Right renal pelvis (tissue), 4 donors: Measurements from ENCODE around the gene ERP27. TPM values are rescaled to one million over a fixed set of nuclear protein-coding genes. Genes with fewer than 3 reads are reported as not detected.

ENCODE experiments used
- DNase-seq, 4 donors: peaks; one replicate each; pipeline ENCODE4 v3.0.0-alpha.2; 2013; ENCODE audit warnings: low read depth in 4 of 4, low spot score in 3 of 4, missing footprints in 1 of 4
- polyA plus RNA-seq, 4 donors: library from polyadenylated mRNA; unstranded; fragments of 120-200 nt; gene quantifications; one replicate each; pipeline ENCODE4 v1.2.1, GENCODE V29; 2013; ENCODE audit not compliant: insufficient read length in 4 of 4

ERP27 gene
- polyA plus RNA-seq, 4 donors, result 20.6 to 41.4 (median 30.2) TPM

GRCh38 chr12:14910090-14910915 is 28.0 kb downstream of the ERP27 start:
- no peak for DNase-seq

GRCh38 chr12:14907953-14908352 is 30.4 kb downstream of the ERP27 start:
- DNase-seq, result no peak

- no peak for DNase-seq
These were observed 32.2 kb downstream of the ERP27 start for GRCh38 chr12:14906114-14906513.

GRCh38 chr12:14905269-14906004 is 32.9 kb downstream of the ERP27 start:
- DNase-seq, result no peak

GRCh38 chr12:14904854-14905253 is 33.5 kb downstream of the ERP27 start:
- DNase-seq, result no peak

- no peak for DNase-seq
These were observed 34.8 kb downstream of the ERP27 start for GRCh38 chr12:14903386-14904098.

GRCh38 chr12:14902465-14902864 is 35.9 kb downstream of the ERP27 start:
- no peak for DNase-seq

GRCh38 chr12:14901228-14901562 is 37.1 kb downstream of the ERP27 start:
- no peak for DNase-seq

GRCh38 chr12:14900521-14901227 is 37.7 kb downstream of the ERP27 start:
- DNase-seq, result no peak

GRCh38 chr12:14896521-14897169 is 41.7 kb downstream of the ERP27 start:
- DNase-seq, result no peak

GRCh38 chr12:14893506-14894250 is 44.7 kb downstream of the ERP27 start:
- DNase-seq, result no peak

GRCh38 chr12:14892726-14893505 is 45.4 kb downstream of the ERP27 start:
- no peak for DNase-seq

- DNase-seq, result no peak
These were observed 47.6 kb downstream of the ERP27 start for GRCh38 chr12:14890701-14891100.

- no peak for DNase-seq
These were observed 52.1 kb downstream of the ERP27 start for GRCh38 chr12:14886271-14886670.

- DNase-seq, result no peak
These were observed 52.6 kb downstream of the ERP27 start, which contains the start of gene MGP for GRCh38 chr12:14885718-14886221. Gene MGP, minus strand, starts transcription at chr12:14885854. Its CDS starts 63 bp downstream, at chr12:14885791.

GRCh38 chr12:14884458-14884878 is 53.9 kb downstream of the ERP27 start:
- peak in 2 of 4 donors; percentile 35 to 53 for DNase-seq

GRCh38 chr12:14883686-14884085 is 54.7 kb downstream of the ERP27 start:
- DNase-seq, result peak in 1 of 4 donors; percentile 34

GRCh38 chr12:14880890-14881453 is 57.4 kb downstream of the ERP27 start:
- no peak for DNase-seq
